ENCODE data around the gene MT1A. TPM values are rescaled to one million over a fixed set of nuclear protein-coding genes. Genes with fewer than 3 reads are reported as not detected.

MT1A gene
- total RNA-seq, 2 experiments from 2014 or later, result not detected

- CTCF ChIA-PET, result interaction anchor here (3.1 kb wide), 1 partner anchor 95 kb away, joined by 13 read pairs; no protein-coding TSS in a partner anchor
- DNase-seq, result no peak
- H3K4me3 Mint-ChIP-seq, result peak overlapping the region; percentile 87
- peaks cover 55% of the 10 kb centered on the region for H3K4me1 Mint-ChIP-seq (ENCODE audit: low read depth)
- no peaks in the 10 kb centered on the region for H3K36me3 ChIP-seq (ENCODE audit: insufficient read depth, low read length)
- no peak for TF ChIP-seq CTCF (IDR thresholded peaks at IDR 0.05)
- intact Hi-C loops (cut with DNase I, micrococcal nuclease), result no loop called here
- no peaks in the 10 kb centered on the region for H3K9me3 Mint-ChIP-seq
- H3K36me3 Mint-ChIP-seq (ENCODE audit: low read depth), result no peaks in the 10 kb centered on the region
- peak overlapping the region; percentile 96 for H3K27ac Mint-ChIP-seq
- POLR2A ChIA-PET, result interaction anchor here (1.0 to 1.3 kb wide), 4 partner anchors 17 to 96 kb away, joined by 3 to 4 read pairs (median 4); partner anchors contain the start of gene MT1E
- H3K4me3 ChIP-seq (ENCODE audit: low read length), result no peak overlapping the region
- H3K4me1 ChIP-seq (ENCODE audit: insufficient read depth, low read length), result peaks cover 49% of the 10 kb centered on the region
- no peak for ATAC-seq (ENCODE audit: poor library complexity)
- no peaks in the 10 kb centered on the region for H3K9me3 ChIP-seq (ENCODE audit: control insufficient read depth in 1 of 2, insufficient read depth in 1 of 2, low read length in 2 of 2)
- H3K27ac ChIP-seq (ENCODE audit: low read depth in 1 of 2, low read length in 2 of 2), result no peak overlapping the region
- H3K27me3 Mint-ChIP-seq, result no peaks in the 10 kb centered on the region
- H3K27me3 ChIP-seq (ENCODE audit: control insufficient read depth in 1 of 2, insufficient read depth in 2 of 2, low read length in 2 of 2), result peaks cover 0 to under 1% of the 10 kb centered on the region in 2 experiments
Observed at GRCh38 chr16:56606476-56607108, 31.9 kb upstream of the MT1A start.

GRCh38 chr16:56607109-56607618 is 31.3 kb upstream of the MT1A start:
- H3K4me3 Mint-ChIP-seq, result peak overlapping the region; percentile 87
- H3K27me3 Mint-ChIP-seq, result no peaks in the 10 kb centered on the region
- ChIA-PET CTCF (interaction anchor here (1.8 kb wide), 1 partner anchor 93 kb away, joined by 4 read pairs; no protein-coding TSS in a partner anchor), POLR2A (interaction anchor here (1.0 to 1.3 kb wide), 4 partner anchors 17 to 95 kb away, joined by 3 to 4 read pairs (median 4); partner anchors contain the start of gene MT1E)
- DNase-seq, result peak in 3 of 14 experiments; percentile 32 to 75 (median 39)
- H3K9me3 Mint-ChIP-seq, result no peaks in the 10 kb centered on the region
- intact Hi-C loops (cut with DNase I, micrococcal nuclease), result no loop called here
- TF ChIP-seq CTCF (IDR thresholded peaks at IDR 0.05), result no peak
- ATAC-seq (ENCODE audit: poor library complexity), result no peak
- H3K9me3 ChIP-seq (ENCODE audit: control insufficient read depth in 1 of 2, insufficient read depth in 1 of 2, low read length in 2 of 2), result no peaks in the 10 kb centered on the region
- H3K27ac ChIP-seq (ENCODE audit: low read depth in 1 of 2, low read length in 2 of 2), result no peak overlapping the region
- H3K36me3 Mint-ChIP-seq (ENCODE audit: low read depth), result no peaks in the 10 kb centered on the region
- H3K4me3 ChIP-seq (ENCODE audit: low read length), result no peak overlapping the region
- peaks cover 57% of the 10 kb centered on the region for H3K4me1 Mint-ChIP-seq (ENCODE audit: low read depth)
- peaks cover 50% of the 10 kb centered on the region for H3K4me1 ChIP-seq (ENCODE audit: insufficient read depth, low read length)
- no peaks in the 10 kb centered on the region for H3K27me3 ChIP-seq (ENCODE audit: control insufficient read depth in 1 of 2, insufficient read depth in 2 of 2, low read length in 2 of 2)
- H3K36me3 ChIP-seq (ENCODE audit: insufficient read depth, low read length), result no peaks in the 10 kb centered on the region
- H3K27ac Mint-ChIP-seq, result peak overlapping the region; percentile 96

- H3K9me3 ChIP-seq (ENCODE audit: control insufficient read depth in 1 of 2, insufficient read depth in 1 of 2, low read length in 2 of 2), result no peaks in the 10 kb centered on the region
- ChIA-PET CTCF (interaction anchor here (1.8 to 2.8 kb wide), 2 partner anchors 94 kb away, joined by 4 to 16 read pairs; no protein-coding TSS in a partner anchor), POLR2A (interaction anchor here (0.9 to 3.7 kb wide), 4 partner anchors 16 to 95 kb away, joined by 3 to 26 read pairs (median 4); no protein-coding TSS in a partner anchor)
- intact Hi-C loops (cut with DNase I, micrococcal nuclease), result loop anchor here (1.0 to 2.0 kb wide), 2 partner anchors 17 to 75 kb away; partner anchors contain the start of genes MT1E (in 1 of the 2) and MT1X (in 1 of the 2)
- Mint-ChIP-seq H3K9me3 (no peaks in the 10 kb centered on the region), H3K36me3 (ENCODE audit: low read depth) (no peaks in the 10 kb centered on the region), H3K27ac (peak overlapping the region; percentile 96), H3K27me3 (no peaks in the 10 kb centered on the region), H3K4me3 (peak overlapping the region; percentile 87), H3K4me1 (ENCODE audit: low read depth) (peaks cover 57% of the 10 kb centered on the region)
- no peaks in the 10 kb centered on the region for H3K27me3 ChIP-seq (ENCODE audit: control insufficient read depth in 1 of 2, insufficient read depth in 2 of 2, low read length in 2 of 2)
- DNase-seq (no peak), ATAC-seq (ENCODE audit: poor library complexity) (no peak)
- no peak overlapping the region for H3K27ac ChIP-seq (ENCODE audit: low read depth in 1 of 2, low read length in 2 of 2)
- peak overlapping the region; percentile 80 for H3K4me3 ChIP-seq (ENCODE audit: low read length)
- H3K36me3 ChIP-seq (ENCODE audit: insufficient read depth, low read length), result no peaks in the 10 kb centered on the region
- no peak for TF ChIP-seq CTCF (IDR thresholded peaks at IDR 0.05)
- peaks cover 50% of the 10 kb centered on the region for H3K4me1 ChIP-seq (ENCODE audit: insufficient read depth, low read length)
Observed at GRCh38 chr16:56607675-56608042, 30.8 kb upstream of the MT1A start.
